Measurements from ENCODE around the gene NUP210.
A peak's percentile ranks its signal among the peaks of the same experiment; 100 is the strongest.

The NUP210 gene

DNA sequence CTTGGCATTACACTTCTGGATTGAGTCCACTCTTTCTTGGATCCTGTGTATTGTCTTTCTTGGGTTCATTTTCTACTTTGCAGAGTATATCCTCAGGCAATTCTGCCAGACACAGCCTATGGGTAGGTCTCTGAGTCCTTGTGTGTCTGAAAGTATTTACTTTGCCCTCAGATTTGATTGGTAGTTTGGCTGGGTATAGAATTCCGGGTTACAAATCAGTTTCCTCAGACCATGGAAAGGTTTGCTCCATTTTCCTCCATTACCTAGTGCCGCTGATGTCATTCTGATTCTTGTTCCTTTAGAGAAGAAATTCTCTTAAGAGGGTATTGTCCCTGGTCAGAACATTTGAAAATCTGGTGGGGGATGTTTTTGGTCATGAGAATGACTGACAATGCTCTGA, 133.2 kb downstream of the NUP210 start:
- DNase-seq = no peak

DNA sequence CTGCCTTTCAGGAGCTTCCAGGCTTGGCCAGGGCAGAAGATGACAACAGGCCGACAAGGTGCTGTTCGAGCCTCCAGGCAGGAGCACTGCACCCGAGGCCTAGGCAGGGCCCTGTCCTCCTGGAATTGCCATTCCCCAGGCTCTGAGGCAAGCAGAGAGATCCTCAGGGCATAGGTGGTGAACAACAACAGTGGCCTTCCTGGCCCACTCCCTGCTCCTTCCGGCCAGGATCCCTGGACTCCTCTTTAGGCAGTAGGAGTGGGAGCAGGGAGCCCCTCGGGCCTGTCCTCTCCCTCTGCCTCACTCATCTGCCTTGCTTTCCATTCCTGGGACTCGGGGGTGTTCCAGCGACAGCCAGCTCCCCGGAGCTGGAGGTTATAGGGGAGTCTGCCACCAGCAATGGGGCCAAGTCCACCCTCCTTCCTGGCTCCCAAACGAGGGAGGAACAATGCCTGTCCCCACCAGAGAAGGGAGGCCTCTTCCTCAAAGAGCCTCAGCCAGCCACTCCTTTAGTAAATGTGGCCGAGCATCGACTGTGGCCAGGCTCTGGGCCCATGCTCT, 135.0 kb downstream of the NUP210 start:
- DNase-seq = no peak

DNA sequence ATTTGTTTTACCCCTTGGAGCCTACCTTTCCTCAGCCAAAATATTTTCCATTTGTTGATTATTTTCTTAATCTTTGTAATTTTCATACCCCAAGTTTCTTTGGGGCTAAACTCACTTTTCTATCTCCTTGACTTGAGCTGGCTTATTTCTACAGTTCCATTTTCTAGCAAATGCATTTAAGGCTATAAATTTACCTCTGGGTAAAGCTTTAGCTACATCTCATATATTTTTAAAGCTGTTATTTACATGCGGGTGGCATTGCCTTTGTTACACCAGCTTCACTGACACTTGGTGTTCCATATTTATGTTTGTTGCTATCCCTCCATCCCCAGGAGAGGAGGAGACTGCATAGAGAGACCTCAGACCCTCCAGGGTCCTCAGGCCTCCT, 136.3 kb downstream of the NUP210 start:
- DNase-seq = no peak

DNA sequence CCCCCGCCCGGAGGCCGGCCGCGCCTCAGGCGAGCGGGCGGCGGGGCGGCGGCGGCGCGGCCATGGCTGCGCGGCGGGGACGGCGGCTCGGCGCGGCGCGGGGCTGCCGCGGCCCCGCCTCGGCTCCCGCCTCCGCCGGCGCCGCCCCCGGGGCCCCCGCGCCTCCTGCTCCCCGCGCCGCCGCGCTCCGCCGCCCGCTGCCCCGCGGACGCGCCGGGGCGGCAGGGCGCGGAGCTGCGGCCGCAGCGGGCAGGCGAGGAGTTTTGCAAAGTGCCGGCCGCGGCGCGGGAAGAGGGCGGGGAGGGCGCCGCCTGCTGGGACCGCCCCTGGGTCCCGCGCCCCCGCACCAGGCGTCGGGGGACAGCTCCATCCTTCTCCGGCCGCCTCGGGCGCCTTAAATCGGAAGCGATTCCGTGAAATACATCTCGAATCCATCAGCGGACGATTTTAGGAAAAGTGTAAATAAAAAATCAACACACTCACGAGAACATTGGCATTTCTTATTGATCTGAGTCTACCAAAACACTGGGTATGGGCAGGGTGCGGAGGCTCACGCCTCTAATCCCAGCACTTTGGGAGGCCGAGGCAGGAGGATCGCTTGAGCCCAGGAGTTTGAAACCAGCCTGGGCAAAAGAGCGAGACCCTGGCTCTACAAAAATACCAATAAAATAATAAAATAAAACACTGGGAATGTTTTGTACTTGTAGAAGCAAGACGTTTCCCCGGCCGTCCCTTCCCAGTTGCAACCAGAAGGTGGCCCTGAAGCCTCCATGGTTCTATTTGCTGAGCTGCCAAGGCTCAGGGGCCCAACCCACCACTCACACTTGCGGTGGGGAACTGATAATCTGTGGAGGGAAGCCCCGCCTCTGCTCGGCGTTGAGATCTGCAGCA, 136.9 kb downstream of the NUP210 start:
- DNase-seq = peak; percentile 81

DNA sequence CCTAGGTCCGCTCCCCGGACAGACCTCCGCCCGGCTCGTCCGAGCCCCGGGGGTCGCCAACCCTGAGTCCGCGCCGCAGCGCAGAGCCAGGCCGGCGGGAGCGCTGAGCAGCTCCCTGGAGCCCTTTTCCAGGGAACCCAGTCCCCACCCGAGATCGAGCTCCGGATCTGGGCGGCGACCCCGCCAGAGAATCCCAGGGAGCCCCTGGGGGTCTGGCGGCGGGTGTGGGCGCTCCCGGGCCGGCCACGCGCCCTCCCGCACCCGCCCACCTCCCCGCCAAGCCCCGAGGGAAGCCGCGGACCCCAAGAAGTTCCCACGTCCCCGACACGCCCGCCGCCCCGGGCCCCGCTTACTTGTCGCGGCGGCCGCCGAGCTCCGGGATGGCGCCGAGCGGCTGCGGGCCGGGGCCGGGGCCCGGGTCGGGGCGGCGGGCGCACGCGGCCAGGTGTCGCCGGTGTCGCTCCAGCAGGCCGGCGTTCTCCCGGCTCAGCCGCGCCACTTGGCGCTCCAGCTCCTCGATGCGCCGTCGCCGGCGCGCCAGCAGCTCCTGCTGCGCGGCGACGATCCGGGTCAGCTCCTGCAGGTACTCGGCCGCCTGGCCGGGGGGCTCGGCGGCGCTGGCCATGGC, 137.7 kb downstream of the NUP210 start:
- DNase-seq = peak; percentile 39

DNA sequence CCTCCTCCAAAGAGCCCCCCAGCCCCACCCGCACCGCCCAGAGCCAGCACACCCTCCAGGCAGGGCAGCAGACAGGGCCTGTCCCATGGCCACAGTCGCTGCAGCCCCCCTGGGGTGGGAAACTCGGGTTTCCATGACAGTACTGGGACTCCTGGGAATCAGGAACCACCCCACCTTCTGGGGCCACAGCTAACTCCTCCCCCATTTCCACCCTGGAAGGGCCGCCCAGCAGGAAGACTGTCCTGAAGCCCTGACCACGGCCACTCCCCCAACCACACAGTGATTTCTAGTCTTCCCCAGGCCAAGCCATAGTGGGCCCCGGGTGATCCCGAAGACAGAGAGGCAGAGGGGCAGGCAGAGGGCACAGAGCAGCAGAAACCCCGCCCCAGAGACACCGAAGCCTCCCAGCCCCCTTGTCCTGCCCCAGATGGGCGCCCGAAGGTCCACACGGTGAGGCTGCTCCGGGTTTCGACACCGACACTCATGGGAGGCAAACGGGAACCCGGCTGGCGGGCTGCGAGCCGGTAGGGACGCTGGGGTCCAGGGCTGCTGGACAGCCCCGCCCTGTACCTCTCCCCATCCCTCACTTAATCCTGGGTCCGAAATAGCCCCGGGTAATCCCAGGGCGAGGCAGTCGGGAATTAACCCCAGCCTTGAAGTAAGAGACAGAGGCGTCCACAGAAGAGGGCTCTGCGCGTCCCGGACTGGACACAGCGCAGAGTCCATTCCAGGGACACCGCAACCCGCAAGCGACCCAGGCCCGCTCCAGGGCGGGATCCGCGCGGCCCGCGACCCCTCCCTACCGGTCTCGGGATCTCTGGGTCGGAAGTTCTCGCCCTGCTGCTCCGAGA, 138.4 kb downstream of the NUP210 start:
- DNase-seq = no peak

DNA sequence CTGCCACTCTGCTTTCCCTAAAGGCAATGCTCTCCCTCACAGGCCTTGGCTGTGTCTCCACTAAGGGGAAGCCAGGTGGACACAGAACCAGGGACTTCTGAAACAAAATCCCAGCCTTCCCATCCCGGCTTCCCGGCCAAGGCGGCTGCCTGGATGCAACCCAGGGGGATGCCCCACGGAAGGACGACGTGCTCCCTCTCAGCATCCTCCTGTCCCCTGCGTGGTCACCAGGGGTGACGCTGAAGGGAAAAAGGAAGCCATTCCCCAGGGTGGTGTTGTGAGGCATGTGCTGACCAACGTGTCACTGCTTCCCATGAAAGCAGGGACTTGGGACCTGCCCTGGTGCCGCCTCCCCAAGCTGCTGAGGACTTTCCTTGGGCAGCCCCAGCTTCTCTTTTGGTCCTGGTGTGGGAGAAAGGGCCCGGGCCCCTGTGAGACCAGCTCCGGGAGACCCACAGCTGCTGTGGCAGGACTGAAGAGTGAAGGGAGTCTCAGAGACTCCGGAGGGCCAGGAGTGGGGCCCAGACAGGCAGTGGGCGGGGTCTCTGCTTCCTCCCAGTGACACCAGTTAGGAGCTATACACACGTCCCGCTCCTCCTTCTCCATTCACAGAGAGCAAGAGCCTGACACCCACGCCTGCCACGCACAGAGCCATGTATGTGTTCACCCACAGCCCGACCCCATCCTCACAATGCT, 139.2 kb downstream of the NUP210 start:
- peak; percentile 45 for DNase-seq

DNA sequence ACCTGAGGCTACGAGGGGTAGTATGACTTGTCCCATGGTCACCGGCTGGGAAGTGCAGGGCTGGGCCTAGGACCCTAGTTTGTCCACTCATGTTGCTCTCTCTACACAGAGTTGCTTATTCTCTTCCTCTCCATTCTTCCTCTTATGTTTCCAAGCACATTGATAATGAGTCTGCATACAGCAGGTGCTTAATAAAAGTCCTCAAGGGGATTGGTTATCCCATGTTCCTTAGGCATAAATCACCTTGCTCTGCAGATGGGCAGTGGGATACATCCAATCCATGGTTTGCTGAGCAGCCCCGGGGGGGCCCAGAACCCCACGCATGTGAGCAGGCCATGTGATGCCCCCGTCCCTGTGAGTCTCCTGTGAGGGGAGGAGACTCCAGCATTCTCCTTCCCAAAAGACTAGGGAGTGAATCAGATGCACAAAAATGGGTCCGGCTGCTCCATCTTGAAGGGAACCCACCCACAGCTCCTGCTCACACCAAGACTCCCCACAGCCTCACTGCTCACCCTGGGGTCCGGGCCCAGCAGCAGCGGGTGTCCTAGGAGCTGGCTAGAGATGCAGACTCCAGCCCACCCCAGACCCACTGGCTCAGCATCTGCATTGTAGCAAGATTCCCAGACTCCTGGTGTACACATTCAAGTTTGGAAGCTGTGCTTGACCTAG, 139.9 kb downstream of the NUP210 start:
- DNase-seq = no peak

DNA sequence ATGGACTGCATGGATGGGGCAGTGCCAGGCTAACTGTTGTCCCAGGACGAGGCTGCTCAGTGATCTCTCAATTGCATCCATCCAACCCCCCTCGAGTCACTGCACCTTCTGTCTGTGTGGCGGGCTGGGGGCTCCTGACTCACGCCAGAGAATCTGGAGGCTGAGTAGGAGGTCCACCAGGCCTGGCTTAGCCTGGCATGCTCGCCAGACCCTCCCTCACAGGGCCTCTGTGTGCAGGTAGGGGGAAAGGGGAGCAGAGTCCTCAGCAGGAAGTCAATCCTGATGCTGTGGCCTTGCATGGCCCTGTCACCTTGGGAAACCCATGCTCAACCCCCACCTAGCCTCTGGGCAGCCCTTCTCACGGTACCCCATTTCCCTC, 140.6 kb downstream of the NUP210 start:
- DNase-seq = no peak

DNA sequence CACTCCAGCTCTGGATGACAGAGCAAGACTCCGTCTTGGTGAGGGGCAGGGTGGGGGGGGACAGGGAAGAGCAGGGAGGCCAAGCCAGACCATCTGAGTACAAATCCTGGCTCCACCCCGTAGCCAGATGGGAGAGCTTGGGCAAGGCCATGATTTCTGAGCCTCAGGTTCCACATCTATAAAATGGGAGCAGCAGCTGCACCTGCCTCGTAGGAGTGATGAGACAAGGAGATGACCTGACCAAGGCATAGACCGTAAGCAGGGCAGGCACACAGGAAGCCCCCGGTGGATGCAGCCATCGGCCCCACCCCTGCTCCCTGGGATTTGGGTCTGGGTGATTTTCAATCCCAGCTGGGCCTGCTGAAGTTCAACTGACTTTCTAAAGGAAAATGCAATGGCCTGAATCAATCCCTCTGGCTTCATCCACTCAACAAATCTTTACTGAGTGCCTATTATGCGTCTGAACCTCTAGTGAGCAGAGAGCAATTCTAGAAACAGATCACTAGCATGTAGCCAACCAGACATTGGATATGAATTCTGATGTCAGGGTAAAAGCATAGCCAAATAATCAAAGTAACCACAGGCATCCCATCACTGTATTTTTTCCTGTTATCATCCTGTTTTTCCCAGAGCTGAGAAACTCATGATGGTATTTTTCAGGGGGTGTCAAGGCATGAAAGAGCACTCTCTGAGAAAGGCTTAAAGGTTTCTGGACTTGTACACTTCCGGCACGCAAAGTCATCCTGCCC, 141.2 kb downstream of the NUP210 start:
- DNase-seq = no peak

DNA sequence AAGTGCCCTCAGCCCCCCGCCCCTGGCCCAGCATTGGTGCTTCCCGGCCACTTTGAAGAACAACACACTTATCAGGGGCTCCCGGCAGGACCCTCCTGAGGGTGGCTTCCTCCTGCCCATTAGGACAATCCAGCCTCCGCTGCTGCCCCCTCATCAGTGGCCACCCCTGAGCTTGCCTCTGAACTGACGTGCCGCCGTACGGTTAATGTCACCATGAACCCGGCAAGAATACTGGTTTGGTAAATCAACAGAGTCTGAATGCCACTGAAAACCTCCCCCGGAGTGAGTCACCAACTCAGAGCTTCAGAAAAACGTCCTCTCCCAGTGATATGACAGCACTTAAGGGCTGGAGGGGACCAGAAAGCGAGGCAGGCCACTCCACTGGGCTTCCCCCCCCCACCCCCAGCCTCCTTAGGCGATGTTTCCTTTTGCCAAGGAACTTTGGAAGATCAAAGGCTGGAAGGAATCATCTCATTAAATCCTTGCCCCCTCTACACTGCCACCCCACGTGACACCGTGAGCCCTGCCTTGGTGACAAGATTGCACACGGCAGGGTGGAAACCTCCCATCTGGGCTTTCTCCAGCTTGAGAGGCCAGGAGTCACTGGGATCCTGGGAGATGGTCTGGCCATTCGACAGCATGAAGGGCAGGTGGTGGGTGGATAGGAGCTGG, 142.1 kb downstream of the NUP210 start:
- no peak for DNase-seq

DNA sequence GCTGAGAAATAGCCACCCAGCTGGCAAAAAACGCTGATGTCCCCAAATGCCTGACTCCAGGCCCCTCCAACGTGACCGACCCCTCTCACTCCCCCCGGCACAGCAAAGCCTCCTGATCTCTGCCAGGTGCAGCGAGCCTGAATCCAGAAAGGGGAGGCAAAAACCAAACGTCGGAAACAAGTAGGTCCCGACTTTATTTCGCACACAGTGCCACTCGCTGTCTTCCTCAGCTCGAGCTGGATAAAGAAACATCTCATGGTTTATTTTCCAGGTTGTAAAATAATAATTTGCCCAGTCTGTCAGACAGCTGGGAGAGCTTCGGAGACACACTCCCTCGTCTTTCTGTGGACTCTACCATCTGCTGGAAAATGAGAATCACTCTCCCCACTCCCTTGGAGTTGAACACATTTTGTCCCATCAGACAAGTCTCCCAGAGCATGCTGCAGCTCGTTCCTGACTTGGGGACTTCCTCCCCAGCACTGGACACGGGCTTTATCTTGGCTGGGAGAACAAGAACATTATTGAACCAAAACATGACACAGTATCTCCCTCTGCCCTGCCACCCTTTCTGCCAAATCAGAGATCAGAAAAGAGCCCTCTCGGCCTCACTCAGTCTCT, 142.8 kb downstream of the NUP210 start:
- DNase-seq = no peak

DNA sequence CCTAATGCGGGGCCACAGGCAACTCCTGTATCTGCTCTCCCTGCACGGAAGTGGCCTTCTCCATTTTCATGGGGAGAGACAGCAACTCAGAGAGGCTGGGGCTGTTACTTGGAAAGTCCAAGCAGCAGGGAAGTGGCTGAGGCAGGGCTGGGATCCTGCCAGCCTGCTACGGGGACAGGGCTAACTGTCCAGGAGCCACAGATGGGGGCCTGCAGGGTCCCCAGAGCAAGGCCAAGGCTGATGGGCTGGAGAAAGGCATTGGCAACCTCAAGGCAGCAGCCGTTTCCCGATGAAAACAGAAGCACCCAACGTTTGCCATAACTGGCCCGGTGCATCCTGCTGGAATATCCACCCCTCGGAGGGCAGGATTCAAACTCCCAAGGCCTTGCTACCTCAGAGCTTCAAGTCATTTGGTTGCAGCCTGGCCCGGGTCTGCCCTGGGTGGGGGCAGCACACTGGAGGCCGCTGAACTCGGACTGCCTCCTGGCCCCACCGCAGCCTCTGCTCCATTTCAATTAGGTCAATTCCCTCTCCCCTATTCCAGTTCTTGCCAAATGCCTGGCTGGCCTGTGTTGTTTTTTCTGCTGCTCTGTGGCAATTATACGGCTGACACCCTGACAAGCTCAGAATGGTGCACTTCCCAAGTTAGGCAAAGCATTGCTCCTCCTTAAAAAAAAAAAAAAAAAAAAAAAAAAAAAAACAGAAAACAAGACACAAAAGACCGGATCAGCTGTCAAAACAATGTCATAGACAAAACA, 143.5 kb downstream of the NUP210 start:
- no peak for DNase-seq

DNA sequence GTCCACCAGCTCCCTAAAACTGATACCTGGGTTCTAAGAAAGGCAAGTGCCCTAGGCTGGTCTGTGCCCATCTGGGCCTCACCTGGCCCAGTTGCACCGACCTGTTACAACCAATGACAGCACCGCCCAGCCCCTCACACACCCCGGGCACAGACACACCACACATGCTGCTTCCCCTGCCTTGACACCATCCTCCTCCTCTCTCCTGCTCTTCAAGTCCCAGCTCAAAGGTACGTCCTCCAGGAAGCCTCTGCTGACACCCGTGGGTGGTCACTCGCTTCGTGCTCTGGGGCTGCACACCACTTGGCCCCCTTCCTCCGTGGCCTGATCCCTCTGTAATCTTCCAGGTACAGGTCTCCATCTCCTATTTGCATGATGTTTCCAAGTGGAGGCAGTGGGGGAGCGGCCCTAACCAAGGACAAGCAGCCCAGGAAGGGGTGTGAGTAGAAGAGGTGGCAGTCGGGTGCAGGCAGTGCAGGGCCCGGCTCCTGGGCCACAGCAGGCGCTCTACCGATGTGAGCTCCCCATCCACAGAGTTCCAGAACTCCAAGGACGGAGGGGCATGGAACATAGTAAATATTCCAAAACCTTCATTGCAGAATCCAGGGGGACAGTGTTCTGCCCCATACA, 144.6 kb downstream of the NUP210 start:
- no peak for DNase-seq

DNA sequence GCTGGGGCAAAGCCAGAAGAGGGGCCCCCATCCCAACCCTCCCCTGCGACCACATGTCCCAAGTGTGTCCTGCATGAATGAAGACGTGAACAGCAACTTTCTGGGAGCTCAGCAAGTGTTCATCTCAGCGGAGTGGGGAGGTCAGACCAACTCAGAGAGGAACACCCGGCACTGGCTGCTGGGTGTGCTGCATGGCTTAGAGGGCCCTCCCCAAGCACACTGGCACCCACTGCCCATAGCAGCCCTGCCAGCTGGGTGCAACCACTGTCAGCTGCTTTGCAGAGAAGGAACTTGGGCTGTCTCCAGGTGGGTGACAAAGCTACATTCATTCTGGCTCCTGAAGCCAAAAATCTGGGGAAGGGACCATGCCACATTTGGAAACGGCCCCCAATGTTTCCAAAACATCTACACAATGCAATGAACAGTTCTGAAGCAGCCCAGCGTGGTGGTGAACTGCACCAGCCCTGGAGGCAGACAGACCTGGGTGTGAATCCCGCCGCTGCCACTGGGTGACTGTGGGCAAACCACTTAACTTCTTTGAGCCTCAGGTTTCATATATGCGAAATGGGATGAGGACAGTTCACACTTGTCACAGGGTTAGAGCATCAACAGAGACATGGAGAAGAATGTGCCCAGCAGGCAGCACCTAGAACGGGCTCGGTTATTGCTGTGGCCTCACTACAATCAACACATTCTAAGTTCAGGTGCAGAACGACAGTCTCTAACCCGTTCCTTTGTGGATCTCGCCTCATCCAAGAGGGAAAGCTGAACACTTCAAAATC, 145.4 kb downstream of the NUP210 start:
- no peak for DNase-seq

DNA sequence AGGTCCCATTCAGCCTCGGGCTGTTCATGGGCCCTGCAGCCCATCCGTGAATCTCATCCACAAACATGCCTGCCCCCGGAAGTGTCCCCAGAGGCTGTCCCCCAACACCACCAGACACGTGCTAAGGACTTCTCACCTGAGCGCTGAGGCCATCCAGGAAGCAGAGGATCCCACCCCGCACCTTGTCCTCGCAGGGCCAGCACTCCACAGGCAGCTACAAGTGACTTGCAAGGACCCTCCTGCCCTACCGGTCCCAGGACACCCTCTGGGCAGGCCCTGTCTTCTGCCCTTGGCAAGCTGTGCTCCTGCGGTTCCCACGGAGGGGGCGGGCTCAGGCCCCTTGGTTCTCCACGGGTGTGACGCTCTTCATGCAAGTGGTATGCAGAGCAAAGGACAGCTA, 146.0 kb downstream of the NUP210 start:
- no peak for DNase-seq

DNA sequence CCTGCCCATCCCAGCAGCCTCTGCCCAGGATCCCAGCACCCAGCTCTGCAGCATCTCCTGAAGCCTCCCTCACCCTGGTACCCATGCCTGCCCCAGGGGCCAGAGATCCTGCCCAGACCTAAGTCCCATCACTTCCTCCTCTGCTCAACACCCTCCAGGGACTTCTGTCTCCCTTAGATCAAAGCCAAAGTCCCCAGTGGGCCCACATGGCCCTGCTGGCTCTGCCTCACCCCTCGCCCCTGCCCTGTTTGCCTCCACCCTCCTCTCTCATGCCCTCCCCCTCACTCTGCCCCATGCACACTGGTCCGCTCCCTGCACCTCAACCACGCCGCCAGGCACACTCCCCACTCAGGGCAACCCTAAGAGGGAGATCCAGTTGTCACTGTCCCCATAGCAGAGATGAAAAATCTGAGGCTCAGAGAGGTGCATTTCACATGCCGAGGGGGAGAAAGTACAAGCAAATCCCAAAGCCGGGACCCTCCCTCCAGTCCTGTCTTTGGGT, 146.5 kb downstream of the NUP210 start:
- no peak for DNase-seq

All from hematopoietic multipotent progenitor cell treated with erythropoietin and hydrocortisone succinate and interleukin-3 and kit ligand, for 4 days (in vitro differentiated cells).